Peyer's patch (tissue), 4 donors: ENCODE data around the gene CERT1.

ENCODE experiments used
- POLR2A ChIP-seq, 2 donors: fragments of 450-650 bp; IDR thresholded peaks; one replicate each; pipeline ENCODE4 v1.5.1; 2017; ENCODE audit warnings: antibody characterized with exemption in 2 of 2, mild to moderate bottlenecking in 2 of 2, moderate library complexity in 2 of 2
- TF ChIP-seq, protein P1 (sequence below), 6 experiments: fragments of 450-650 bp in 4 of 6; fragments of 200-600 bp in 2 of 6; sonication (generic) in 1 of 6; IDR thresholded peaks; one replicate each; pipeline ENCODE4 v1.5.1; 2017 to 2019; ENCODE audit warnings: antibody characterized with exemption in 6 of 6, mild to moderate bottlenecking in 3 of 6, moderate library complexity in 1 of 6

GRCh38 chr5:75433814-75434506 lies 77.5 kb downstream of the CERT1 start:
- TF ChIP-seq, protein P1, sequence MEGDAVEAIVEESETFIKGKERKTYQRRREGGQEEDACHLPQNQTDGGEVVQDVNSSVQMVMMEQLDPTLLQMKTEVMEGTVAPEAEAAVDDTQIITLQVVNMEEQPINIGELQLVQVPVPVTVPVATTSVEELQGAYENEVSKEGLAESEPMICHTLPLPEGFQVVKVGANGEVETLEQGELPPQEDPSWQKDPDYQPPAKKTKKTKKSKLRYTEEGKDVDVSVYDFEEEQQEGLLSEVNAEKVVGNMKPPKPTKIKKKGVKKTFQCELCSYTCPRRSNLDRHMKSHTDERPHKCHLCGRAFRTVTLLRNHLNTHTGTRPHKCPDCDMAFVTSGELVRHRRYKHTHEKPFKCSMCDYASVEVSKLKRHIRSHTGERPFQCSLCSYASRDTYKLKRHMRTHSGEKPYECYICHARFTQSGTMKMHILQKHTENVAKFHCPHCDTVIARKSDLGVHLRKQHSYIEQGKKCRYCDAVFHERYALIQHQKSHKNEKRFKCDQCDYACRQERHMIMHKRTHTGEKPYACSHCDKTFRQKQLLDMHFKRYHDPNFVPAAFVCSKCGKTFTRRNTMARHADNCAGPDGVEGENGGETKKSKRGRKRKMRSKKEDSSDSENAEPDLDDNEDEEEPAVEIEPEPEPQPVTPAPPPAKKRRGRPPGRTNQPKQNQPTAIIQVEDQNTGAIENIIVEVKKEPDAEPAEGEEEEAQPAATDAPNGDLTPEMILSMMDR (IDR thresholded peaks at IDR 0.05) = no peak
- TF ChIP-seq POLR2A (IDR thresholded peaks at IDR 0.05) = no peak
